ENCODE measurements around the gene RSPH6A.

- TF ChIP-seq CTCF (IDR thresholded peaks at IDR 0.05), result no peak
- TF ChIP-seq ZFX (IDR thresholded peaks at IDR 0.05; ENCODE audit: borderline replicate concordance), result no peak
Observed at GRCh38 chr19:45780448-45781213, 34.5 kb downstream of the RSPH6A start.
